ENCODE results near the gene CRISP2.
"Not testable (repeated sequence)": the region's sequence is repeated elsewhere in the genome, so short reads cannot be mapped to it uniquely, and the experiment has no call there.

CRISP2 gene
- total RNA-seq, result 0 to 0.04 reads per million in 2 experiments

- no peak for DNase-seq (ENCODE audit: low read depth)
Observed at GRCh38 chr6:49713346-49713745, at the start of gene CRISP2. Gene CRISP2, minus strand, starts transcription at chr6:49713543. Its CDS starts 4,347 bp downstream, at chr6:49709196.

GRCh38 chr6:49744259-49744658, 30.9 kb upstream of the CRISP2 start, which contains the start of gene CRISP3:
Gene CRISP3, minus strand, starts transcription at chr6:49744388. Its CDS starts 21 bp downstream, at chr6:49744367.
- no peak for DNase-seq (ENCODE audit: low read depth)

GRCh38 chr6:49743429-49743828, 30.1 kb upstream of the CRISP2 start:
- DNase-seq (ENCODE audit: low read depth), result no peak

- no peak for DNase-seq (ENCODE audit: low read depth)
Observed at GRCh38 chr6:49739423-49739822, 26.1 kb upstream of the CRISP2 start.

- no peak for DNase-seq (ENCODE audit: low read depth)
Observed at GRCh38 chr6:49736017-49736508, 22.7 kb upstream of the CRISP2 start.

- DNase-seq (ENCODE audit: low read depth), result no peak
Observed at GRCh38 chr6:49733680-49734079, 20.3 kb upstream of the CRISP2 start.

GRCh38 chr6:49732781-49733180, 19.4 kb upstream of the CRISP2 start:
- DNase-seq (ENCODE audit: low read depth), result no peak

- DNase-seq (ENCODE audit: low read depth), result no peak
Observed at GRCh38 chr6:49730251-49730650, 16.9 kb upstream of the CRISP2 start.

- not testable (repeated sequence) for DNase-seq (ENCODE audit: low read depth)
Observed at GRCh38 chr6:49723917-49724316, 10.6 kb upstream of the CRISP2 start.

GRCh38 chr6:49721297-49721696, 8.0 kb upstream of the CRISP2 start:
- DNase-seq (ENCODE audit: low read depth), result no peak

GRCh38 chr6:49720372-49720771, 7.0 kb upstream of the CRISP2 start:
- DNase-seq (ENCODE audit: low read depth), result no peak

- DNase-seq (ENCODE audit: low read depth), result no peak
Observed at GRCh38 chr6:49698478-49698877, 14.9 kb downstream of the CRISP2 start.

- DNase-seq (ENCODE audit: low read depth), result no peak
Observed at GRCh38 chr6:49693512-49693911, 19.8 kb downstream of the CRISP2 start.

- no peak for DNase-seq (ENCODE audit: low read depth)
Observed at GRCh38 chr6:49692534-49692933, 20.8 kb downstream of the CRISP2 start.

GRCh38 chr6:49676671-49677281, 36.6 kb downstream of the CRISP2 start:
- no peak for DNase-seq (ENCODE audit: low read depth)

GRCh38 chr6:49675816-49676215, 37.5 kb downstream of the CRISP2 start:
- DNase-seq (ENCODE audit: low read depth), result no peak

GRCh38 chr6:49668083-49668511, 45.2 kb downstream of the CRISP2 start:
- DNase-seq (ENCODE audit: low read depth), result no peak

- DNase-seq (ENCODE audit: low read depth), result no peak
Observed at GRCh38 chr6:49666930-49667757, 46.2 kb downstream of the CRISP2 start.

GRCh38 chr6:49666480-49666879, 46.9 kb downstream of the CRISP2 start:
- no peak for DNase-seq (ENCODE audit: low read depth)

- no peak for DNase-seq (ENCODE audit: low read depth)
Observed at GRCh38 chr6:49664817-49665216, 48.5 kb downstream of the CRISP2 start.

GRCh38 chr6:49664054-49664453, 49.3 kb downstream of the CRISP2 start:
- DNase-seq (ENCODE audit: low read depth), result not testable (repeated sequence)

GRCh38 chr6:49662892-49663261, 50.5 kb downstream of the CRISP2 start:
- DNase-seq (ENCODE audit: low read depth), result no peak

- no peak for DNase-seq (ENCODE audit: low read depth)
Observed at GRCh38 chr6:49662231-49662891, 51.0 kb downstream of the CRISP2 start.
